ENCODE results near the gene STAT3.
A peak's percentile ranks its signal among the peaks of the same experiment; 100 is the strongest.

The STAT3 gene

GRCh38 chr17:42388381-42389134 lies at the start of gene STAT3:
Gene STAT3 (minus strand): TSS chr17:42388442. CDS start chr17:42348516, 39,926 bp downstream.
- Histone ChIP-seq H3K27ac (ENCODE audit: low read depth, low read length) (peak within 1 kb of the TSS; percentile 99), H3K4me1 (ENCODE audit: insufficient read depth, low read length) (peaks cover 28% of the 10 kb centered on the region), H3K36me3 (ENCODE audit: insufficient read depth, low read length) (no peaks in the 10 kb centered on the region), H3K4me3 (ENCODE audit: low read depth in 1 of 2, low read length in 2 of 2) (peak within 1 kb of the TSS; percentile 82), H3K9ac (ENCODE audit: low read length) (peak within 1 kb of the TSS; percentile 84), H3K27me3 (ENCODE audit: control insufficient read depth in 1 of 2, insufficient read depth in 2 of 2, low read length in 2 of 2) (no peaks in the 10 kb centered on the region), H3K9me3 (ENCODE audit: low read length) (no peaks in the 10 kb centered on the region)

- no peaks in the 10 kb centered on the region for H3K9me3 ChIP-seq (ENCODE audit: low read length)
- H3K4me3 ChIP-seq (ENCODE audit: low read depth in 1 of 2, low read length in 2 of 2): no peak overlapping the region
- no peak overlapping the region for H3K9ac ChIP-seq (ENCODE audit: low read length)
- H3K36me3 ChIP-seq (ENCODE audit: insufficient read depth, low read length): no peaks in the 10 kb centered on the region
- H3K27me3 ChIP-seq (ENCODE audit: control insufficient read depth in 1 of 2, insufficient read depth in 2 of 2, low read length in 2 of 2): no peaks in the 10 kb centered on the region
- H3K27ac ChIP-seq (ENCODE audit: low read depth, low read length): no peak overlapping the region
- no peaks in the 10 kb centered on the region for H3K4me1 ChIP-seq (ENCODE audit: insufficient read depth, low read length)
Measured at GRCh38 chr17:42436391-42436790, 48.1 kb upstream of the STAT3 start.

DNA sequence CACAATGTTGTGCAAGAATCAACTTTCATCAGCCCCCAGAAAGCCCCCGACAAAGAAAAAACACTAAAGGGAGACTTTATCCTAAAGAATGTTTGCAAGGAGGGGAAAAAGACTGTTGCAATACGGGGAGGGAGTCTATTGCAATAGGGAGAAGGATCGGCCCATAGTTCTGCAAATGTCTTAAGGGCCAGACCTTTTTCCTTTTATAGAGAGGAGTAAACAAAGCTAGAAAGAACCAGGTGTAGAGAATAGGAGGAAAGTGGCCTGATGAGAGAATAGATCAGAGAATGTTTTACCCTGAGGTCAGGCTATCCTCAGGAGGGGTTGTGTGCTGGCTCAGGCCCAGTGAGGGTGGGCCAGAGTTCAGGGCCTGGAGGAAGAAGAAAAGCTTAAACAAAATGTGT lies 43.5 kb upstream of the STAT3 start:
- peaks cover 4% of the 10 kb centered on the region for H3K4me1 ChIP-seq (ENCODE audit: insufficient read depth, low read length)
- no peaks in the 10 kb centered on the region for H3K36me3 ChIP-seq (ENCODE audit: insufficient read depth, low read length)
- H3K9ac ChIP-seq (ENCODE audit: low read length): no peak overlapping the region
- no peak overlapping the region for H3K27ac ChIP-seq (ENCODE audit: low read depth, low read length)
- H3K27me3 ChIP-seq (ENCODE audit: control insufficient read depth in 1 of 2, insufficient read depth in 2 of 2, low read length in 2 of 2): no peaks in the 10 kb centered on the region
- H3K9me3 ChIP-seq (ENCODE audit: low read length): no peaks in the 10 kb centered on the region
- H3K4me3 ChIP-seq (ENCODE audit: low read depth in 1 of 2, low read length in 2 of 2): no peak overlapping the region

DNA sequence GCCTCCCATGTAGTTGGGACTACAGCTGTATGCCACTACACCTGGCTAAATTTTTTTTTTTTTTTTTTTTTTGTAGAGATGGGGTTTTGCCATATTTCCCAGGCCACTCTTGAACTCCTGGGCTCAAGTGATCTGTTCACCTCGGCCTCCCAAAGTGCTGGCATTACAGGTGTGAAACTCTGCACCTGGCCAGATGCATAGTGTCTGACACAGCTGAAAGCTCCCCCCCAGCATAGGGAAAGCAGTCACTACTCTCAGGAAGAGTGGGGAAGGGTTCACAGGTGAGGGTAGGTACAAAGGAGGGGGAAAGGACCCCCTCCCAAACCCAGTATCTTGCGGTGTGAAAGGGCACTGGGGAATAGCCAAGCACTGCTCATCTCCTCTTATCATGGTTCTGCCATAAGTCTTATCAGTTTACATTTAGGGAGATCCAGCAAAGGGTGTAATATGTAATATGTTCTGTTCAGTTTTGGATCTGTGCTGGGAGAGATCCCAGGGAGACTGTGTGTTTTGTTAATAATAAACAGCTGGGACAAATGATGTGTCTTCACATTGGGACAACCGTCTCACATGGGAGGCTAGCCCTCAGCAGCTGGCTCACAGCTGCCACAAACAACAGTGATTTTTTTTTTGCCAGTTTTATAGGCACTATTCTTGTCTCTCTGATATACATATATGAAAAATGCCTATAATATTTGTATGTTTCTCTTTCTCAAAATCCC lies 41.6 kb upstream of the STAT3 start:
- Histone ChIP-seq H3K27me3 (ENCODE audit: control insufficient read depth in 1 of 2, insufficient read depth in 2 of 2, low read length in 2 of 2) (no peaks in the 10 kb centered on the region), H3K9ac (ENCODE audit: low read length) (no peak overlapping the region), H3K4me3 (ENCODE audit: low read depth in 1 of 2, low read length in 2 of 2) (no peak overlapping the region), H3K9me3 (ENCODE audit: low read length) (no peaks in the 10 kb centered on the region), H3K27ac (ENCODE audit: low read depth, low read length) (no peak overlapping the region), H3K36me3 (ENCODE audit: insufficient read depth, low read length) (no peaks in the 10 kb centered on the region), H3K4me1 (ENCODE audit: insufficient read depth, low read length) (peaks cover 4% of the 10 kb centered on the region)

DNA sequence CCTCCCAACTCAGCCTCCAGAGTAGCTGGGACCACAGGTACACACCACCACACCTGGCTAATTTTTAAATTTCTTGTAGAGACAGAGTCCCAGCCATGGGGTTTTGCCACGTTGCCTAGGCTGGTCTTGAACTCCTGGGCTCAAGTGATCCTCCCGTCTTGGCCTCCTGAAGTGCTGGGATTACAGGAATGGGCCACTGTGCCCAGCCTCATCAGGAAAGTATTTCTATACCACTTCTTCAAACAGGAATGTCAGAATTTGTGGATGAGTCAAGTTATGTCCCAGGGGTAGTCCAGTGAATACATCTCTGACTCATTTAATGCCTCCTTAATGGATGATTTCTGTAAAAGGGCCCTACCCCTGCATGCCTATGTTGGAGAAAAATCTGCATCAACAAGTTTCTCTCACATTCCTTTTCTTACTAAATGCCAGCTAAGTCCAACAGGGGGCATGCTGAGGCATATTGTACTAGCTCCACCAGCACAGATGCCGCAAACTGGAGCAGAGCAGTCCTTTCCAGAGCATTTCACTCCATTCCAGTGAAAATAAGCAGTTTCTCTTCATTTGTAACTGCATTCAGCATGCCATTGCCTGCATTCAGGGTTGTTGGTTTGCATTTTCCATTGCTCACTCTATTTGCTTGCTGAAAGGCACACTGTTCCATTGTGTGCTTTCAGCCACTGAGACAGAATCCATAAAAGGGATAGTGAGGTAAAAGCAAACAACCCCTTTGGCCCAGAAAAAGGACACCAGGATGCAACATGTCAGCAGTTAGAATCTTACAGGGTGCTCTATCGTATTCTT lies 40.1 kb upstream of the STAT3 start:
- Histone ChIP-seq H3K9me3 (ENCODE audit: low read length) (no peaks in the 10 kb centered on the region), H3K27me3 (ENCODE audit: control insufficient read depth in 1 of 2, insufficient read depth in 2 of 2, low read length in 2 of 2) (no peaks in the 10 kb centered on the region), H3K36me3 (ENCODE audit: insufficient read depth, low read length) (no peaks in the 10 kb centered on the region), H3K4me3 (ENCODE audit: low read depth in 1 of 2, low read length in 2 of 2) (no peak overlapping the region), H3K4me1 (ENCODE audit: insufficient read depth, low read length) (peaks cover 4% of the 10 kb centered on the region), H3K27ac (ENCODE audit: low read depth, low read length) (peak overlapping the region; percentile 8), H3K9ac (ENCODE audit: low read length) (no peak overlapping the region)

- H3K36me3 ChIP-seq (ENCODE audit: insufficient read depth, low read length): no peaks in the 10 kb centered on the region
- H3K4me3 ChIP-seq (ENCODE audit: low read depth in 1 of 2, low read length in 2 of 2): no peak overlapping the region
- no peaks in the 10 kb centered on the region for H3K27me3 ChIP-seq (ENCODE audit: control insufficient read depth in 1 of 2, insufficient read depth in 2 of 2, low read length in 2 of 2)
- H3K27ac ChIP-seq (ENCODE audit: low read depth, low read length): no peak overlapping the region
- no peaks in the 10 kb centered on the region for H3K9me3 ChIP-seq (ENCODE audit: low read length)
- no peak overlapping the region for H3K9ac ChIP-seq (ENCODE audit: low read length)
- H3K4me1 ChIP-seq (ENCODE audit: insufficient read depth, low read length): peaks cover 12% of the 10 kb centered on the region
Measured at GRCh38 chr17:42424991-42425610, 36.9 kb upstream of the STAT3 start.

GRCh38 chr17:42423766-42424165 lies 35.5 kb upstream of the STAT3 start:
- H3K4me1 ChIP-seq (ENCODE audit: insufficient read depth, low read length): peaks cover 21% of the 10 kb centered on the region
- H3K4me3 ChIP-seq (ENCODE audit: low read depth in 1 of 2, low read length in 2 of 2): peak overlapping the region in 1 of 2 donors; percentile 98
- peak overlapping the region; percentile 65 for H3K9ac ChIP-seq (ENCODE audit: low read length)
- no peaks in the 10 kb centered on the region for H3K36me3 ChIP-seq (ENCODE audit: insufficient read depth, low read length)
- no peaks in the 10 kb centered on the region for H3K9me3 ChIP-seq (ENCODE audit: low read length)
- peak overlapping the region; percentile 78 for H3K27ac ChIP-seq (ENCODE audit: low read depth, low read length)
- no peaks in the 10 kb centered on the region for H3K27me3 ChIP-seq (ENCODE audit: control insufficient read depth in 1 of 2, insufficient read depth in 2 of 2, low read length in 2 of 2)

DNA sequence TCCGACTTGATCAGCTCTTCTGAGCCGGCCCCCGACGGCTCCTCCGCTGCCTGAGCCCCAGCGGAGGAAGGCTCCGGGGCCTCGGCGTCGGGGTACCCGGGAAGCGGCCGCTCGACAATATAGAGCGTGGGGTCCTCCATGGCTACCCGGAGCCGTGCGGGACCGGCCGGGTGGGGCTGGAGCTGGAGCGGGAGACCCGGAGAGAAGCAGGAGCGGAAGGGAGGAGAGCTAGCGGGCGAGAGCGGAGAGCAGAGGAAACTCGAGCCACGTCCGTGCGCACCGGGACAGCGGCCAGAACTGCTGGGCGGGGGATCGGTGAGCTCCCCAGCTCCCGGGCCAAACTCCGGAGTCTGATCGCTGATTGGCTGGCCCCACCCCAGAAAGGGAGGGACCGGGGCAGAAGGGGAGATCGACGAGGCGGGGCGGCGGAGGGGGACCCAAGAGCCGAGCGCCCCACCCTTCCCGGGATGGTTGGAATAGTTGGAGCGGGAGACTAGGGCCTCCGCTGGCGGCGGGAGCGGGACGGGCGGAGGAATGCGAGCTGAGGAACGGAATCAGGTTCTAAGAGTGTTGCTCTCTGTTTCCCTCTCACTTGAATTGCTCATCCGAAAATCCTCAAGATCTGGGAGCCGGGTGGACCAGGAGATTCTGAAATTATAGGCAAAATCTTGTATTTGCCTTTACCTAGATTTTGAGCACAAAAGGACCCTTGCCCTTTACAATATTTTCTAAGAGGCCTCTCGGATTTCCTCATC lies 34.9 kb upstream of the STAT3 start, which contains the start of gene CAVIN1:
CAVIN1 (minus strand) TSS at position 299 of the 755 bp plus-strand sequence; CDS start at position 140, 159 bp downstream.
- Histone ChIP-seq H3K36me3 (ENCODE audit: insufficient read depth, low read length) (no peaks in the 10 kb centered on the region), H3K27ac (ENCODE audit: low read depth, low read length) (peak within 1 kb of the TSS; percentile 97), H3K9ac (ENCODE audit: low read length) (peak within 1 kb of the TSS; percentile 98), H3K4me1 (ENCODE audit: insufficient read depth, low read length) (peaks cover 21% of the 10 kb centered on the region), H3K4me3 (ENCODE audit: low read depth in 1 of 2, low read length in 2 of 2) (peak within 1 kb of the TSS; percentile 92 to 98), H3K27me3 (ENCODE audit: control insufficient read depth in 1 of 2, insufficient read depth in 2 of 2, low read length in 2 of 2) (no peaks in the 10 kb centered on the region), H3K9me3 (ENCODE audit: low read length) (no peaks in the 10 kb centered on the region)

DNA sequence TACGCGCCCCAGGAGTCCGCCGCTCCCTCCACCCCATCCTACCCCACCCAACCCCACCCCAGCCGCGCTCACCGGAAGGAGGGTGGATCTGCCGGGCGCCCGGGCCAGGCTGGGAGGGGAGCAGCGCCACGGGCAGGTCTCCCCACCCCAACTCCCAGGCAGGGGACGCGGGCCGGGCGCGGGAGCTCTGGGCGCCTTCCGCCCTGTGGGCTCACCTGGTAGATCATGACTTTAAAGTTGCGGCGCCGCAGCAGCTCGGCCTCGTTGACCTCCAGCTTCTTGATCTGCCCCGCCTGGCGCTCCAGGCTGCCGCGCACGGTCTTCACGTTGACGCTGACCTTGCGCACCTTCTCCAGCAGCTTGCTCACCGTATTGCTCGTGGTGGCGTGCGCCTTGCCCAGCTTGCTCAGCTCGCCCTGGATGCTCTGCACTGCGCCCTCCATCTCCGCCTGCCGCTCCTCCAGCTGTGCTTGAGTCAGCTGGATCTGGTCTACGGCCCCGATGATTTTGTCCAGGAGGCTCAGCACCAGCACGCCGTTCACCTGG lies 34.2 kb upstream of the STAT3 start:
- Histone ChIP-seq H3K4me3 (ENCODE audit: low read depth in 1 of 2, low read length in 2 of 2) (peak overlapping the region; percentile 92 to 98), H3K4me1 (ENCODE audit: insufficient read depth, low read length) (peaks cover 27% of the 10 kb centered on the region), H3K27ac (ENCODE audit: low read depth, low read length) (peak overlapping the region; percentile 97), H3K9ac (ENCODE audit: low read length) (peak overlapping the region; percentile 98), H3K27me3 (ENCODE audit: control insufficient read depth in 1 of 2, insufficient read depth in 2 of 2, low read length in 2 of 2) (no peaks in the 10 kb centered on the region), H3K36me3 (ENCODE audit: insufficient read depth, low read length) (no peaks in the 10 kb centered on the region), H3K9me3 (ENCODE audit: low read length) (no peaks in the 10 kb centered on the region)

- H3K4me3 ChIP-seq (ENCODE audit: low read depth in 1 of 2, low read length in 2 of 2): peak overlapping the region; percentile 92 to 98
- H3K27ac ChIP-seq (ENCODE audit: low read depth, low read length): peak overlapping the region; percentile 97
- H3K9me3 ChIP-seq (ENCODE audit: low read length): no peaks in the 10 kb centered on the region
- H3K36me3 ChIP-seq (ENCODE audit: insufficient read depth, low read length): no peaks in the 10 kb centered on the region
- peak overlapping the region; percentile 98 for H3K9ac ChIP-seq (ENCODE audit: low read length)
- peaks cover 28% of the 10 kb centered on the region for H3K4me1 ChIP-seq (ENCODE audit: insufficient read depth, low read length)
- H3K27me3 ChIP-seq (ENCODE audit: control insufficient read depth in 1 of 2, insufficient read depth in 2 of 2, low read length in 2 of 2): no peaks in the 10 kb centered on the region
Measured at GRCh38 chr17:42421507-42422338, 33.5 kb upstream of the STAT3 start.
